ENCODE measurements around the gene RALGAPA2. TPM values are rescaled to one million over a fixed set of nuclear protein-coding genes. Genes with fewer than 3 reads are reported as not detected.

The RALGAPA2 gene
- total and polyA plus RNA-seq, 2 experiments from 2014 or later: 14.5 to 35.5 TPM

- H3K27ac ChIP-seq: no peak overlapping the region
- no peak for TF ChIP-seq CTCF (IDR thresholded peaks at IDR 0.05; ENCODE audit: low read depth, low read length)
- no peak overlapping the region for H3K4me3 ChIP-seq
- H3K4me1 ChIP-seq (ENCODE audit: low read depth): no peaks in the 10 kb centered on the region
- no peaks in the 10 kb centered on the region for H3K36me3 ChIP-seq
- H3K9me3 ChIP-seq (ENCODE audit: low read depth): no peaks in the 10 kb centered on the region
- no peak for DNase-seq (ENCODE audit: low read depth in 1 of 2, low spot score in 1 of 2)
- H3K27me3 ChIP-seq: no peaks in the 10 kb centered on the region
Measured at GRCh38 chr20:20683481-20684321, 28.7 kb downstream of the RALGAPA2 start.

GRCh38 chr20:20683020-20683419 is 29.4 kb downstream of the RALGAPA2 start:
- no peak for DNase-seq (ENCODE audit: low read depth in 1 of 2, low spot score in 1 of 2)

GRCh38 chr20:20680991-20681508 is 31.4 kb downstream of the RALGAPA2 start:
- Histone ChIP-seq H3K36me3 (no peaks in the 10 kb centered on the region), H3K4me1 (ENCODE audit: low read depth) (no peaks in the 10 kb centered on the region), H3K4me3 (no peak overlapping the region), H3K9me3 (ENCODE audit: low read depth) (no peaks in the 10 kb centered on the region), H3K27ac (no peak overlapping the region), H3K27me3 (no peaks in the 10 kb centered on the region)
- no peak for TF ChIP-seq CTCF (IDR thresholded peaks at IDR 0.05; ENCODE audit: low read depth, low read length)
- DNase-seq (ENCODE audit: low read depth in 1 of 2, low spot score in 1 of 2): no peak

More at GRCh38 chr20:20683020-20683419, 29.4 kb downstream of the RALGAPA2 start:
- H3K9me3 ChIP-seq (ENCODE audit: low read depth): no peaks in the 10 kb centered on the region
- no peaks in the 10 kb centered on the region for H3K27me3 ChIP-seq
- no peaks in the 10 kb centered on the region for H3K36me3 ChIP-seq
- H3K4me1 ChIP-seq (ENCODE audit: low read depth): no peaks in the 10 kb centered on the region
- TF ChIP-seq CTCF (IDR thresholded peaks at IDR 0.05; ENCODE audit: low read depth, low read length): no peak
- H3K4me3 ChIP-seq: no peak overlapping the region
- H3K27ac ChIP-seq: no peak overlapping the region

- H3K9me3 ChIP-seq (ENCODE audit: low read depth): no peaks in the 10 kb centered on the region
- no peak overlapping the region for H3K4me3 ChIP-seq
- H3K36me3 ChIP-seq: no peaks in the 10 kb centered on the region
- no peak for TF ChIP-seq CTCF (IDR thresholded peaks at IDR 0.05; ENCODE audit: low read depth, low read length)
- H3K4me1 ChIP-seq (ENCODE audit: low read depth): no peaks in the 10 kb centered on the region
- no peak overlapping the region for H3K27ac ChIP-seq
- no peaks in the 10 kb centered on the region for H3K27me3 ChIP-seq
- no peak for DNase-seq (ENCODE audit: low read depth in 1 of 2, low spot score in 1 of 2)
Measured at GRCh38 chr20:20679316-20679715, 33.1 kb downstream of the RALGAPA2 start.

GRCh38 chr20:20677186-20677585 is 35.3 kb downstream of the RALGAPA2 start:
- DNase-seq (ENCODE audit: low read depth in 1 of 2, low spot score in 1 of 2): peak in 1 of 2 donors; percentile 43
- no peak for TF ChIP-seq CTCF (IDR thresholded peaks at IDR 0.05; ENCODE audit: low read depth, low read length)

More at GRCh38 chr20:20677186-20677585, 35.3 kb downstream of the RALGAPA2 start:
- Histone ChIP-seq H3K27me3 (no peaks in the 10 kb centered on the region), H3K27ac (no peak overlapping the region), H3K4me3 (no peak overlapping the region), H3K9me3 (ENCODE audit: low read depth) (no peaks in the 10 kb centered on the region), H3K36me3 (no peaks in the 10 kb centered on the region), H3K4me1 (ENCODE audit: low read depth) (no peaks in the 10 kb centered on the region)
